Measurements from ENCODE around the gene ZNF598.
"Not testable (repeated sequence)": the region's sequence is repeated elsewhere in the genome, so short reads cannot be mapped to it uniquely, and the experiment has no call there.

ZNF598 gene

GRCh38 chr16:1975432-1976215 lies 34.0 kb downstream of the ZNF598 start:
- no peak for ATAC-seq

GRCh38 chr16:1974157-1975070 lies 35.2 kb downstream of the ZNF598 start:
- DNase-seq: no peak
- no peak for ATAC-seq

More at GRCh38 chr16:1975432-1976215, 34.0 kb downstream of the ZNF598 start:
- no peak for DNase-seq

DNA sequence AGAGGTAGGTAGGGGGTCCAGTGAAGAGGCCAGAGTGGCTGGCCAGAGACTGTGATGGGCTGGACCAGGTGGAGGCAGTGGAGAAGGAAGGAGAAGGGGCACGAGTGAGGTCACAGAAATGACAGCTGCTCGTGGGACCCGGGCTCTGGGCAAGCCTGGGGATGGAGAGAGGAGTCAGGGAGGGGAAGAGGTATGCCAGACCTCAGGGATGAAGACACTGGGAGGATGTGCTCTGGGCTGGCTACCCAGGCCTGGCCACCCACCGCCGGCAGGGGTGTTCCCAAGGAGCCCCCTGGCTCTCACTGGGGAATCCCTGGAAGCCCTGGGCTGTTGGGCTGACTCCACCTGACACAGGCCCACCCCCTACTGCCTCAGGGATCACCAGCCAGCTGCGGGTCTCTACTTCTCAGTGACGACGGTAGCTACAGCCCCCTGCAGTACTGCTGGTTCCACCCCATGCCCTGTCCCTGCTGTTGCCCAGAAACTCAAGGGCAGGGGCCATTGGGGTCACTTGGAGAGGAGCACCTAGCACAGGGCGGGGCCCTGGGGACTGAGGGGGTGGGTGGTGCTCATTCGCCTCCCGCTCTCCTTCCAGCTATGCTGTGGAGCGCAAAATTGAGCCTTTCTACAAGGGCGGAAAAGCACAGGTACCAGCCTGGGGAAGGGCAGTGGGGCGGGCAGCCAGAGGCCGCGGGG lies 36.0 kb downstream of the ZNF598 start:
- ATAC-seq: no peak
- DNase-seq: no peak

DNA sequence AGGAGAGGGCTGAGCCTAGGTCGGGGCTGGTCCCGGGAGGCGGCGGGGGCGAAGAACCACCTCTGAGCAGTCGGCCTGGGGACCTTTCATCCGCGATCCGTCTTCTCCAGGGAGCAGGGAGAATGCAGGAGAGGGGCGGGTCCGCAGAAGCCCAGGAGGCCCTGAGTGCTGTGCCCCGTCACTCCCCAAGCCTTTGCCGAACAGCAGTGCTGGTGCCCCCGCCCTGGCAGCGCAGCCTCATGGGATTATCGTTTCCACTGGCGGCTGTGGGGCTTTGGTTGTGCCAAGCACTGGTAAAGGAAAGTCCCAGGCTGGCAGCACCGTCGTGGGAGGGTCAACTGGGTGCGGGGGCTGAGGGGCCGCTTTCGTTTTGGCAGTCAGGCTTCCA lies 37.1 kb downstream of the ZNF598 start:
- ATAC-seq (no peak), DNase-seq (peak; percentile 30)

GRCh38 chr16:1971796-1972489 lies 37.7 kb downstream of the ZNF598 start, which contains the start of gene TBL3:
Gene TBL3 (plus strand): TSS chr16:1972053. CDS start chr16:1972165, 112 bp downstream.
- DNase-seq (peak; percentile 98), ATAC-seq (peak; percentile 94)

- no peak for ATAC-seq
- no peak for DNase-seq
Measured at GRCh38 chr16:1968146-1968953, 41.3 kb downstream of the ZNF598 start.

DNA sequence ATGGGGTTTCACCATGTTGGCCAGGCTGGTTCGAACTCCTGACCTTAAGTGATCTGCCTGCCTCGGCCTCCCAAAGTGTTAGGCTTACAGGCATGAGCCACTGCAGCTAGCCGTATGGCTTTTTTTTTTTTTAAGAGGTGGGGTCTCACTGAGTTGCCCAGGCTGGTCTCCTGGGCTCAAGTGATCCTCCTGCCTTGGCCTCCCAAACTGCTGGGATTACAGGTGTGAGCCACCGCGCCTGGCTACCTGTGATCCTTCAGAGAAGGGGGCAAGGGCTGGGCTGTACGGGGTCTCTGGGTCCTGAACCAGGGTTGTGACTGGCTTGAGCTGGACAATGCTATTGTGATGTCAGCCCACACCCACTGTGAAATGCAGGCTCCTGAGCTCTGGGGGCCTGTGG lies 43.2 kb downstream of the ZNF598 start, which contains the start of gene RNF151:
Gene RNF151, plus strand, starts transcription at position 397 of the 400 bp plus-strand sequence. CDS start 26 bp downstream, outside the sequence.
- DNase-seq: no peak
- ATAC-seq: no peak

GRCh38 chr16:1965396-1966001 lies 44.1 kb downstream of the ZNF598 start:
- DNase-seq (peak; percentile 23), ATAC-seq (no peak)

GRCh38 chr16:1964506-1965395 lies 44.9 kb downstream of the ZNF598 start, which contains the start of gene RPS2:
Gene RPS2 (minus strand): TSS chr16:1964826. CDS start chr16:1964625, 201 bp downstream.
- DNase-seq (peak; percentile 99), ATAC-seq (peak; percentile 85)

- DNase-seq: peak; percentile 43
- peak; percentile 0 for ATAC-seq
Measured at GRCh38 chr16:1963806-1964505, 45.7 kb downstream of the ZNF598 start.

- DNase-seq, ATAC-seq: not testable (repeated sequence)
Measured at GRCh38 chr16:1962161-1963153, 47.2 kb downstream of the ZNF598 start.

DNA sequence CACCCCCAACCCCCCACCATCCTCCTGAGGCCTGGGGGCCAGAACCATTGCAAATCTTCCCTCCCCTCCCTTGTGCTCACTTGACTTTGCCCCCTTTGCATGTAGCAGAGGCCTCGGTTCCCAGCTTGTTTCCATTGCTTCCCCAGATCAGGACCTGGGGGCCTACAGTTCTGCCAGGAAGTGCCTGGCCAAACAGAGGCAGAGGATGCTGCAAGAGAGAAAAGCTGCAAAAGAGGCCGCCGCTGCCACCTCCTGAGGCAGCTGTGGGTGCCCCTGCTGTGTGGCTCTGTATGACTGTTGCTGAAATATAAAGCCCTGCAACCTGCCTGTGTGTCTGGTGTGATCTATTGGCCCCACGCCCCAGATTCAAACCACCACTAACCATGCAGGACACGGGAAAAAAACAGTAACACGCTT lies 48.0 kb downstream of the ZNF598 start:
- ATAC-seq (no peak), DNase-seq (peak; percentile 49)

GRCh38 chr16:1960665-1961630 lies 48.7 kb downstream of the ZNF598 start:
- ATAC-seq: peak; percentile 21
- DNase-seq: peak; percentile 67

- DNase-seq (peak; percentile 97), ATAC-seq (peak; percentile 75)
Measured at GRCh38 chr16:1959269-1960039, 50.2 kb downstream of the ZNF598 start, which contains the start of gene NDUFB10. Gene NDUFB10 (plus strand): TSS chr16:1959538. CDS start chr16:1959625, 87 bp downstream.

- DNase-seq (no peak), ATAC-seq (no peak)
Measured at GRCh38 chr16:1958715-1959268, 50.8 kb downstream of the ZNF598 start.

All from stimulated activated naive CD8-positive, alpha-beta T cell treated with anti-CD3 and anti-CD28 coated beads, Interleukin-15, Interleukin-2, amounts not matched to agents 100 U/mL and 50 U/mL, for 24 hours (primary cell).